PFSK-1 (cell line): ENCODE results near the gene BCAS1.

Experiments
- POLR2AphosphoS5 ChIP-seq: IDR thresholded peaks from 2 replicates; pipeline ENCODE4 v1.6.1; 2012; ENCODE audit warnings: low read depth, mild to moderate bottlenecking, control low read depth, low read length, moderate library complexity
- SIN3A ChIP-seq: IDR thresholded peaks from 2 replicates; pipeline ENCODE4 v1.6.1; 2012; ENCODE audit warnings: mild to moderate bottlenecking, low read length, moderate library complexity, borderline replicate concordance; ENCODE audit not compliant: insufficient read depth

- TF ChIP-seq POLR2AphosphoS5 (no peak), SIN3A (no peak)
Measured at GRCh38 chr20:53937339-53937741, 133.1 kb downstream of the BCAS1 start.
